EL (cell line): Measurements from ENCODE around the gene GSE1.

Experiments
- DNase-seq: peaks from one replicate; pipeline ENCODE4 v3.0.0-alpha.2; 2016

Gene GSE1

DNA sequence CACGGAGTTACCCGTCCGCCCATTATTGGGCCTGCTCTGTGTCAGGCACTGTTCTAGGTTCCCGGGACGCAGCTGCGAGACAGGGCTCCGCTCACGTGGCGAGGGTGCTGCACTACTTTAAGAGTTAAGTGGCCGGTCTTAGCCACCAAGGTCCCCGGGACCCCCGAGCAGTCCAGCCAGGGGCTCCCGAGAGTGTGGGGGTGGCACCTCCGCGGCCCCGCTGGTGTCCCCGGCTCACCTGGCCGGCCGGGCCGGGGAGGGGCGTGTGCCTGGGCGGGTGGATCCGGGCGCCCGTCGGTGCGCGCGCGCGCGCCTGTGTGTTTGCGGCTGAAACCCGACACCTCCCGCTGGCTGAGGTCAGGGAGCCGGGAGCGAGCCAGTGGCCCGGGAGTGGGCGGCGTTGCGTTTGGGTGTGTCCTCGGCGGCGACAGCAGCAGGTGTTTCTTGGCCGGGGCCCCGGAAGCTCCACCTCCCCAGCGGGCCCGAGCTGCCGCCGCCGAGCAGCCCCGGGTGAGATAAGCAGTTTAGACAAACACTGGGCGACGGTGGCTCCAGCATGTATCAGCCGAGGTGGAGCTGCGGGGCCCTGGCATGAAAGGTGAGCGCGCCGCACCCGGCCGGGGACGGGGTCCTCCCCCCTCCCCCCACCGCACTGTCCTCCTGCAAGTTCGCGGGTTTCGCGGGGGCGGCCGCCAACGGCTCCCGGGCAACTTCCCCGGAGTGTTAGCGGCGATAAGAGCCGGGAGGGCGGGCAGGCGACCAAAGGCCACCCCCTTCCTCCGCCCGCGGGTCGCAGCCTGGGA, at the start of gene GSE1:
GSE1 (plus strand) TSS at position 522 of the 803 bp plus-strand sequence; CDS start at position 592, 70 bp downstream.
- peak; percentile 83 for DNase-seq

DNA sequence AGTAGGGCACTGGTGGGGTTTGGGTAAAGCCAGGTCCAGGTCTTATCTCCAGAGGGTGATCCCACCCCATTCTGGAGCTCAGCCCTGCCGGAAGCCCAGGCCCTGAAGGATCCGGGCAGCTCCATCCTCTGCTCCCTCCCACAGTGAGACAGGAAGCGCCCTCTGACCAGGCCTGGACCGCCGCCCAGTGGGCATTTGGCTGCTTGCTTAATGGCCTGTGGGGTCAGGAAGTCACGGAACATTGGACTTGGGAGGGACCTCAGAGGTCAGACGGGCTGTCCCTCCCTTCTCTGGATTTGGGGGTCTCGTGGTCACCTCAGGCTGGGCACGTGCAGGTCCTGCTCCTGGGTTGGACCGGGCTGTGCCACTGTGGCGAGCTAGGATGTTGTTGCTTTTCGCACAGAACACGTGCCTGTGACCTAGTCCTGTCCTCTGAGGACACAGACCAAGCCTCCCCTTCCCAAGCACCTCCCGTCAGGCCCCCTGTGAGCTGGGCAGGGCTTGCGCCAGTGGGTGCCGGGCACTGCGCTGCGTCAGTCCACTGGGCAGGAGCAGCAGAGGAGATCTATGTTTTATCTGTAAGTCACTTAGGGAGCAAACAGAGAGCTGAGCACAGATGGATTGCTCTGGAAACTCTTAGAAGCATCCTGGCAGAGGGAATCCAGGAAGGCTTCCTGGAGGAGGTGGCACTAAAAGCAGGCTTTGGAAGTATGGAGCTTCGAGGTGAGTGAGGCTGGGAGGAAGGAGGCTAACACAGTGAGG, 49.4 kb upstream of the GSE1 start:
- peak; percentile 61 for DNase-seq

DNA sequence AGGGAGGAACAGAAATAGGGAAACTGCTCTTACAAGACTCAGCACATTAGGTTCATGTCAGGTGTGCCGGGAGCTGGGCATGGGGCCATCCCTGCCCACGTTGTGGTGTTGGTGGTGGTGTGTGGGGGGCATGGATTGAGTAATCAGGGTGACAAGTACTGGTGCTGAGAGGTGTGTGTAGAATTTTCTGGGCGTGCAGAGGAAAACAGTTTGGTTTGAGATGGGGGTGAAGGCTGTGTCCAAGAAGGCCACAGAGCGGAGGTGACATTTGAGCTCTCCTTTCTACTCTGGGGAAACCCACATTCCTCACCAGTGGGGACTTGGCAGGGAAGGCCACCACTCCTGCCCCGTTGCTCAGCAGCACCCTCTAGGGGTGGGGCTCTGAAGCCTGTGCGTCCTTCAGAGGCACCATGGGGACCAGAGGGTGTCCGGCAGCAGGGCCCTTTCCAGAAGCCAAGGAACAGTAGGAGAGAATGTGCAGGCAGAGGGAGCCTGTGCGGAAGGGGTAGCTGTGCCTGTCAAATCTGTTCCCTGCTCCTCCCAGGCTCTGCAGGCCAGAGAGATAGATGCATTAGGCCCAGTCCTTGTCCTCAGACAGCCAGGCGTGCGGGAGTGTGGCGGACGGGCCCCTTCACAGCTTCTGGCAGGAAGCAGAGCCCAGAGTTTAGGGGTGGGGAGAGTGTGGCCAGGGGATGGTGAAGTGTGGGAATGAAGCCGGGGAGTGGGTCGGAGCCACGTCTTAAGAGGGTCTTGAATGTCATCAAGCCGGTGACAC, 48.7 kb upstream of the GSE1 start:
- DNase-seq: no peak

GRCh38 chr16:85565340-85565739, 47.8 kb upstream of the GSE1 start:
- DNase-seq: no peak

GRCh38 chr16:85565801-85566526, 47.2 kb upstream of the GSE1 start:
- DNase-seq: no peak

GRCh38 chr16:85566561-85567100, 46.5 kb upstream of the GSE1 start:
- no peak for DNase-seq

DNA sequence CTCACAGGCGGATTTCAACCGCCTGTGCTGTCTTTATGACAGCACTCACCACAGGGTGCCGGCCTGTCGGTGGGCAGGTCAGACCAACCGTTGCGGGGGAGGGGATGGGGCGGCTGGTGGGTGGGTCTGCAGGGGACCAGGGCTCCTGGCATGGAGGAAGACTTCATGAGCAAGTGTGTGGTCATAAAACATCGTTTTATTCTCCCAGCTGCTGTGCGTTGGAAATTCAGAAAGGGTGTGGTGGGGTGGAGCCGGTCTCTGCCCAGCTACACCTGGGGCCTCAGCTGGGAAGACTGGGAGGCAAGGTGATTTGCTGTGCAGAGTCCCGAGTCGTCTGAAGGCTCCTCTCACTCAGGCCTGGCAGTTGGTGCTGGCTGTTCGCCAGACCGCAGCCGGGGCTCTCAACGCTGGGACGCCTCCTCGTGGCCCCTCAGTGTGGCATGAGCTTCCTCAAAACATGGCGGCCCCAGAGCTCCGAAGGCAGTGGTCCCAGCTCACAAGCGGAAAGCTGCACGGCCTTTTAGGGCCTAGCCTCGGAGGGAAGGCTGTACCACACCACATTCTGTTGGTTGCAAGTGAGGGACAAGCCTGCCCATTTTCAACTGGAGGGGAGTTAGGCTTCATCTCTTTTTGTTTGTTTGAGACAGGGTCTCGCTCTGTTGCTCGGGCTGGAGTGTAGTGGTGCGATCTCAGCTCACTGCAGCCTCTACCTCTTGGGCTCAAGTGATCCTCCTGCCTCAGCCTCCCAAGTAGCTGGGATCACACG, 45.8 kb upstream of the GSE1 start:
- DNase-seq: no peak

DNA sequence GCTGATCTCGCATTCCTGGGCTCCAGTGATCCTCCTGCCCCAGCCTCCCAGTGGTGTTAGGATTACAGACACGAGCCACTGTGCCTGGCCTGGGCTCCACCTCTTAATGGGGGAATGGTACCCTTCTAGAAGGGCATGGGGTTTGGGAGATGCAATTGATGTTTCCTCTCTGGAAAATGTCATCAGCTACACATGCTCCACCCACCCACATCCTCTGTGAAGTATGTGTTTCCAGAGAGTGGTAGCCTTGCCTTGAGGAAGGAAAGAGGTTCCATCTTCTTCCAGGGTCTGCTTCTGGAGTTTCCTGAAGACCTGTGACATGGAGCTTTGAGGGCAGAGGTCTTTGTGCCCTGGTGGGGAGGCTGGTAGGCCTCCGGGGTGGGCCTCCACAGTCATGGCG, 45.2 kb upstream of the GSE1 start:
- DNase-seq: no peak

GRCh38 chr16:85568519-85568918, 44.6 kb upstream of the GSE1 start:
- no peak for DNase-seq

GRCh38 chr16:85569039-85569614, 44.0 kb upstream of the GSE1 start:
- no peak for DNase-seq

- DNase-seq: peak; percentile 87
Measured at GRCh38 chr16:85569615-85570212, 43.4 kb upstream of the GSE1 start.

DNA sequence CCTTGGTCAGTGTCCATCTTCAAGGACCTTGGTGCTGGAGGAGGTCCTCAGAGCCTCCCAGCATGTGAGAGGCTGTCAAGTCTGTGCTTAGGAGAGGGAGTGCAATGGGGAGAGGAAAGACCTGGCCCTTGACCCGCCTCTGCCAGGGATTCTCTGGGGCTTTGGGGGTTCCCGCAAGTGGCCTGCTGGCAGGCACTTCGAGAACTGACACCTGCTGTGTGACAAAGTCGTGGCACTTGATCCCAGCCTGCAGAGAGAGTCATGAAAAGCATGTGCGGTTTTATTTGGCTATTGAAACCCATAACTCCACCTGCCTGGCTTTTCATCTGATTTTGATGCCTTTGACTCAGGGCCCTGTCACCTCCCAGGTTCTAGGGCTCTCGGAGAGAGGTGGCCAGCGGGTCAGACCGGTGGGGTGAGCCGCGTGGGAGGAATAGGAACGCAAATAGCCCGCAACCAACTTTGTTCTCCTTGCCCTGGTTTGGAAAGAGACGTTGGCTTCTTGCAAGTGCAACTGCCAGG, 42.8 kb upstream of the GSE1 start:
- no peak for DNase-seq

DNA sequence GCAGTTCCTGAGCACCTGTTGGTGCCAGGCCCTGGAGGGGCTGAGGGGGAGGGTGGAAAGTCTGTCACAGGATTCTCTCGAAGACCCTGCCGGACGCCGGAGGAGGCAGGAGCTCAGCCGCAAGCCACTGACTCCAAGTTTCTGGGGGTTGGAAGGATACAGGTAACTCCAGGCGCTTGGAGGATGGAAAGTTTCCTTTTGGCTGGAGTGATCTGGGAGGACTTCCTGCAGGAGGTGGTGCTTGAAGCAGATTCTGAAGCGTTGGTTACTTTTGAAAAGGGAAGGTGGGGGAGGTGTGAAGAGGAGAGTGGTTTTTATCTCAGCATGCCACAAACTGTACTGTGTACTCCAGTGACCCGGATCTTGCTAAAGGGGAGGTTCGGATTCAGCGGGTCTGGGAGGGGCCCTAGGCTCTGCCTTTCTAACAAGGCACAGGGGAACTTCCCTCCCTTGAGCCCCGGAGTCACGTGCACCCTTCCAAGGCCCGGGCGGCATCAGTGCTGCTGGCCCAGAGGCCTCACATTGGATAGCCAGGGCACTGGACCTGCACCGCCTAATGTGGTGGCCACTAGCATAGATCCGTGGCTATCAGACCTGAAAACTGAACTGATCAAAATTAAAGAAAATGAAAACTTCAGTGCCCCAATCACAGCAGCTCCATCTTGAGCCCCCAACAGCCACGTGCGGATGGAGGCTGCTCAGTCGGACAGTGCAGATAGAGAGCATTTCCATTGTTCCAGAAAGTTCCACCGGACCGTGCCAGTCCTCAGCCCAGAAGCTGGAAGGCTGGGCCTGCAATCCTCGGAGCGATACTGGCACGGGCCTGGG, 42.2 kb upstream of the GSE1 start:
- no peak for DNase-seq

GRCh38 chr16:85571563-85571812, 41.6 kb upstream of the GSE1 start:
- DNase-seq: no peak

GRCh38 chr16:85571813-85572619, 41.1 kb upstream of the GSE1 start:
- no peak for DNase-seq

GRCh38 chr16:85573045-85573695, 40.0 kb upstream of the GSE1 start:
- no peak for DNase-seq

GRCh38 chr16:85573696-85574641, 39.2 kb upstream of the GSE1 start:
- DNase-seq: peak; percentile 36
